Astrocyte (in vitro differentiated cells and primary cell): ENCODE data around the gene PACS2. TPM values are rescaled to one million over a fixed set of nuclear protein-coding genes. Genes with fewer than 3 reads are reported as not detected.
"Not testable (repeated sequence)": the region's sequence is repeated elsewhere in the genome, so short reads cannot be mapped to it uniquely, and the experiment has no call there.

ENCODE experiments used
- DNase-seq: peaks from one replicate; pipeline ENCODE4 v3.0.0-alpha.2; 2010; ENCODE audit warnings: low read depth
- FAIRE-seq: peaks from 2 replicates; lab custom pipeline; 2011; peaks lifted over from hg19 to GRCh38; lab: Jason Lieb, UNC
- H2AFZ ChIP-seq: 2 replicates; pipeline ENCODE4 v1.6.0; 2012; ENCODE audit warnings: low read depth, low read length, inconsistent platforms
- H3K27ac ChIP-seq: 2 replicates; pipeline ENCODE4 v1.5.1; 2011; ENCODE audit warnings: low read depth, low read length, inconsistent platforms
- H3K27me3 ChIP-seq: 2 replicates; pipeline ENCODE4 v1.6.0; 2011; ENCODE audit warnings: low read length, inconsistent platforms; ENCODE audit not compliant: insufficient read depth
- H3K36me3 ChIP-seq: 2 replicates; pipeline ENCODE4 v1.5.1; 2011; ENCODE audit warnings: low read length, inconsistent platforms; ENCODE audit not compliant: insufficient read depth
- H3K4me1 ChIP-seq: 2 replicates; pipeline ENCODE4 v1.5.1; 2011; ENCODE audit warnings: low read length, inconsistent platforms; ENCODE audit not compliant: insufficient read depth
- H3K4me2 ChIP-seq: 2 replicates; pipeline ENCODE4 v1.6.0; 2012; ENCODE audit warnings: low read length, inconsistent platforms
- H3K4me3 ChIP-seq: 2 replicates; pipeline ENCODE4 v1.5.1; 2011; ENCODE audit warnings: low read depth, mild to moderate bottlenecking, low read length, inconsistent platforms; ENCODE audit not compliant: insufficient read depth
- H3K79me2 ChIP-seq: 2 replicates; pipeline ENCODE4 v1.6.0; 2012; ENCODE audit warnings: mild to moderate bottlenecking, low read length, inconsistent platforms; ENCODE audit not compliant: insufficient read depth
- H3K9ac ChIP-seq: 2 replicates; pipeline ENCODE4 v1.6.0; 2012; ENCODE audit warnings: mild to moderate bottlenecking, low read length, inconsistent platforms
- H3K9me3 ChIP-seq: 2 replicates; pipeline ENCODE4 v1.5.1; 2012; ENCODE audit warnings: low read depth, mild to moderate bottlenecking, low read length, inconsistent platforms; ENCODE audit not compliant: insufficient read depth
- H4K20me1 ChIP-seq: 2 replicates; pipeline ENCODE4 v1.6.0; 2012; ENCODE audit warnings: low read length, inconsistent platforms; ENCODE audit not compliant: insufficient read depth
- H3K27ac Mint-ChIP-seq: one replicate; pipeline ENCODE4 v1.8.0; 2021; ENCODE audit warnings: mild to moderate bottlenecking, mixed read lengths; ENCODE audit not compliant: unreplicated experiment
- H3K27me3 Mint-ChIP-seq: one replicate; pipeline ENCODE4 v1.8.0; 2021; ENCODE audit warnings: low read depth, mixed read lengths; ENCODE audit not compliant: unreplicated experiment
- H3K36me3 Mint-ChIP-seq: one replicate; pipeline ENCODE4 v1.8.0; 2021; ENCODE audit warnings: low read depth, mixed read lengths; ENCODE audit not compliant: unreplicated experiment
- H3K4me1 Mint-ChIP-seq: one replicate; pipeline ENCODE4 v1.8.0; 2021; ENCODE audit warnings: low read depth, mixed read lengths; ENCODE audit not compliant: unreplicated experiment
- H3K4me3 Mint-ChIP-seq: one replicate; pipeline ENCODE4 v1.8.0; 2021; ENCODE audit warnings: mild to moderate bottlenecking, moderate library complexity, mixed read lengths; ENCODE audit not compliant: unreplicated experiment
- H3K9me3 Mint-ChIP-seq: one replicate; pipeline ENCODE4 v1.8.0; 2021; ENCODE audit warnings: mild to moderate bottlenecking, mixed read lengths; ENCODE audit not compliant: unreplicated experiment
- EZH2 ChIP-seq: IDR thresholded peaks from 2 replicates; pipeline ENCODE4 v1.6.1; 2012; ENCODE audit warnings: mild to moderate bottlenecking, low read length, inconsistent platforms; ENCODE audit not compliant: insufficient read depth
- total RNA-seq: library from RNA; stranded (reverse); gene quantifications from 2 replicates; pipeline ENCODE4 v1.2.1, GENCODE V29; 2021
- TF ChIP-seq, protein P1 (sequence below): IDR thresholded peaks from 2 replicates; pipeline ENCODE4 v1.5.1; 2011; ENCODE audit warnings: low read depth, mild to moderate bottlenecking, inconsistent platforms, low read length, moderate library complexity; ENCODE audit not compliant: insufficient read depth

The PACS2 gene
- total RNA-seq, 1 donor from 2014 or later = 51.0 TPM

DNA sequence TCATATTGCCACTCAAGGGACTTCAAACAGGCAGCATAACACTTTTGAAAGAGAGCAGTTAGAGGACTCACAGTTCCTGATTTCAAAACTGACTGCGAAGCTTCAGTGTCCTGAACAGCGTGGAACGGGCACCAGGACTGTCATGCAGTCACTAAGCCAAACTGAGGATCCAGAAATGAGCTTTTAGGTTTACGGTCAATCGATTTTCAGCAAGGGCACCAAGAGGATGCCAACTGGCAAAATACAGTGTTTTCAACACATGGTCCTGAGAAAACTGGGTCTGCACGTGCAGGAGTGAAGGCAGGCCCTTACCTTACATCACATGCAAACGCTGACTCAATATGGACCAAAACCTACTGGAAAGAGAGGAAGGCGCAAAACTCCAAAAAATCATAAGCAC lies 29.4 kb upstream of the PACS2 start:
- no peak overlapping the region for H3K27ac Mint-ChIP-seq
- TF ChIP-seq EZH2 = no peak
- TF ChIP-seq, protein P1, sequence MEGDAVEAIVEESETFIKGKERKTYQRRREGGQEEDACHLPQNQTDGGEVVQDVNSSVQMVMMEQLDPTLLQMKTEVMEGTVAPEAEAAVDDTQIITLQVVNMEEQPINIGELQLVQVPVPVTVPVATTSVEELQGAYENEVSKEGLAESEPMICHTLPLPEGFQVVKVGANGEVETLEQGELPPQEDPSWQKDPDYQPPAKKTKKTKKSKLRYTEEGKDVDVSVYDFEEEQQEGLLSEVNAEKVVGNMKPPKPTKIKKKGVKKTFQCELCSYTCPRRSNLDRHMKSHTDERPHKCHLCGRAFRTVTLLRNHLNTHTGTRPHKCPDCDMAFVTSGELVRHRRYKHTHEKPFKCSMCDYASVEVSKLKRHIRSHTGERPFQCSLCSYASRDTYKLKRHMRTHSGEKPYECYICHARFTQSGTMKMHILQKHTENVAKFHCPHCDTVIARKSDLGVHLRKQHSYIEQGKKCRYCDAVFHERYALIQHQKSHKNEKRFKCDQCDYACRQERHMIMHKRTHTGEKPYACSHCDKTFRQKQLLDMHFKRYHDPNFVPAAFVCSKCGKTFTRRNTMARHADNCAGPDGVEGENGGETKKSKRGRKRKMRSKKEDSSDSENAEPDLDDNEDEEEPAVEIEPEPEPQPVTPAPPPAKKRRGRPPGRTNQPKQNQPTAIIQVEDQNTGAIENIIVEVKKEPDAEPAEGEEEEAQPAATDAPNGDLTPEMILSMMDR = no peak
- FAIRE-seq = no peak

DNA sequence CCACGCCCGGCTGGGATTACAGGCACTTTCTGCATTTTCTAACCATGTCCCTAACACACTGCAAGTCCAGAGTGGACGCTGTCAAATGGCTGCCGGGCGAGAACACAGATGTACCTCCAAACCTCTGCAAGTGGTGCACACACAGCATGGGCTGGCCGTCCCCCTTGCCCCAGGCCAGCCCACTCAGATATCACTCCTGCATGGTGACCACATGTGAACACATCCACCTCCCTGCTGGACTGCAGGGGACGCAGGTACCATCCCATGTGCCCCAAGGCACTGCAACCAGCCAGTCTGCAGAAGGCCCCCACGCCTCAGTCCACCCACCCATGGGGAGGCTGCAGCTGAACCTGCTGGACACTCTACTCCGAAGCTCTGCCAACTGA lies 27.8 kb upstream of the PACS2 start:
- H3K9me3 ChIP-seq = no peaks in the 10 kb centered on the region
- H3K27me3 Mint-ChIP-seq = no peaks in the 10 kb centered on the region
- H3K9ac ChIP-seq = no peak overlapping the region
- peaks cover 44% of the 10 kb centered on the region for H3K79me2 ChIP-seq
- no peak overlapping the region for H3K4me3 Mint-ChIP-seq
- TF ChIP-seq EZH2 = no peak
- TF ChIP-seq, protein P1 = no peak
- FAIRE-seq (no peak), DNase-seq (no peak)
- H3K27ac Mint-ChIP-seq = no peak overlapping the region
- H3K36me3 Mint-ChIP-seq = peaks cover 5% of the 10 kb centered on the region
- no peak overlapping the region for H2AFZ ChIP-seq
- no peaks in the 10 kb centered on the region for H3K36me3 ChIP-seq
- peaks cover 2% of the 10 kb centered on the region for H3K4me1 Mint-ChIP-seq
- H3K4me3 ChIP-seq = no peak overlapping the region
- no peak overlapping the region for H3K27ac ChIP-seq
- H3K4me1 ChIP-seq = no peaks in the 10 kb centered on the region
- no peaks in the 10 kb centered on the region for H3K9me3 Mint-ChIP-seq
- H3K27me3 ChIP-seq = no peaks in the 10 kb centered on the region
- H3K4me2 ChIP-seq = no peak overlapping the region
- H4K20me1 ChIP-seq = peaks cover 74% of the 10 kb centered on the region

More for the DNA sequence above, 29.4 kb upstream of the PACS2 start:
- Mint-ChIP-seq H3K36me3 (peaks cover 6% of the 10 kb centered on the region), H3K9me3 (no peaks in the 10 kb centered on the region), H3K4me1 (peaks cover 6% of the 10 kb centered on the region), H3K4me3 (no peak overlapping the region), H3K27me3 (no peaks in the 10 kb centered on the region)
- Histone ChIP-seq H3K9ac (no peak overlapping the region), H3K4me3 (no peak overlapping the region), H3K9me3 (no peaks in the 10 kb centered on the region), H3K79me2 (peaks cover 38% of the 10 kb centered on the region), H3K4me1 (no peaks in the 10 kb centered on the region), H3K27ac (no peak overlapping the region), H3K36me3 (no peaks in the 10 kb centered on the region), H4K20me1 (peaks cover 76% of the 10 kb centered on the region), H3K4me2 (no peak overlapping the region), H3K27me3 (no peaks in the 10 kb centered on the region), H2AFZ (no peak overlapping the region)
- DNase-seq = no peak

DNA sequence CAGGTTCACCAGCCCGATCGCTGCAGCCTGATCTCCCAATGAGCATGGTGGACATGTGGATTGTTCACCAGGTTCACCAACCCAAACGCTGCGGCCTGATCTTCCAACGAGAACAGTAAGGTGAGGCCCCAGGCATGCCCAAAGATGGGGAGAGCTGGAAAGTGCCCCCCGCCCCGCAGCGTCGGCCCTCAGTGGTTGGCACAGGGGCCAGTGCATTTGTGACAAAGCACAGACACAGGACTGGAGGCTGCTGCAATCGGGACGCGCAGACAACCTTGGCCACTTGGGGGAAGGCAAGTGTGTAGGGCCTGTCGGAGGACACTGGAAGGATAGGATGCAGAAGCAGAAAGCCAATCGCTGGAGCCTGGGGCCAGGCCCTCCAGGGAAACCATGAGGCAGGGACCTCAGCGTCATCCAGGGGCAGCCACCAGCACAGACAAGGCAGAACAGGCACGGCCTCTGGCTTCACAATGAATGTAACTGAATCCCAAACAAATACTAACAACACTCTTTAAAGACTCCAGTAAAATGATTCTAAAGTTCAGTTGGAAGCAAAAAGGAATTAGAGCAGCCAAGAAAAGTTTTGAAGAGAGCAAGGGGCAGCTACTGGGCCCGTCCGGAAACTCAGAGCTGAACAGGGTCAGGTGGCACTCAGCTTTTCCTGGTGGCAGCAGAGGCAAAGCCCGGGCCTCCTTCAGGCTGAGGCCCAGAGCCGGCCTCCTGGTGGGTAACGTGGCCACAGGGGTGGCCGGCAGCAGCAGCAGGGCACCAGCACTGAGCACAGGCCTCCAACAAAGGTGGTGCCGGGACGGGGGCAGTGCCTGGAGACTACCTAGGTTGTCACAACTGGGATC lies 27.1 kb upstream of the PACS2 start:
- no peaks in the 10 kb centered on the region for H3K4me1 ChIP-seq
- Mint-ChIP-seq H3K9me3 (no peaks in the 10 kb centered on the region), H3K27ac (no peak overlapping the region), H3K27me3 (no peaks in the 10 kb centered on the region), H3K36me3 (peaks cover 2% of the 10 kb centered on the region), H3K4me3 (no peak overlapping the region), H3K4me1 (no peaks in the 10 kb centered on the region)
- H3K36me3 ChIP-seq = no peaks in the 10 kb centered on the region
- no peaks in the 10 kb centered on the region for H3K27me3 ChIP-seq
- no peak overlapping the region for H2AFZ ChIP-seq
- TF ChIP-seq, protein P1 = no peak
- TF ChIP-seq EZH2 = no peak
- H4K20me1 ChIP-seq = peaks cover 75% of the 10 kb centered on the region
- H3K9me3 ChIP-seq = no peaks in the 10 kb centered on the region
- DNase-seq = no peak
- peaks cover 45% of the 10 kb centered on the region for H3K79me2 ChIP-seq
- H3K4me3 ChIP-seq = no peak overlapping the region
- no peak for FAIRE-seq
- no peak overlapping the region for H3K9ac ChIP-seq
- H3K27ac ChIP-seq = no peak overlapping the region
- H3K4me2 ChIP-seq = no peak overlapping the region

- H3K36me3 Mint-ChIP-seq, H3K27me3 ChIP-seq, H3K4me1 ChIP-seq, H2AFZ ChIP-seq, DNase-seq, H3K27me3 Mint-ChIP-seq, H3K9me3 ChIP-seq, H3K27ac Mint-ChIP-seq, H3K4me3 Mint-ChIP-seq, H3K9me3 Mint-ChIP-seq, H3K4me1 Mint-ChIP-seq, H3K4me2 ChIP-seq, FAIRE-seq, H3K9ac ChIP-seq, H3K4me3 ChIP-seq, H3K27ac ChIP-seq, H3K36me3 ChIP-seq: not testable (repeated sequence)
- Histone ChIP-seq H4K20me1 (peaks cover 79% of the 10 kb centered on the region), H3K79me2 (peaks cover 52% of the 10 kb centered on the region)
These were observed 25.6 kb upstream of the PACS2 start for GRCh38 chr14:105288936-105289335.
